ENCODE data around the gene FKBP2.

The FKBP2 gene

GRCh38 chr11:64224151-64224890 lies 16.6 kb upstream of the FKBP2 start:
- H3K36me3 ChIP-seq (ENCODE audit: control insufficient read depth in 2 of 2, insufficient read depth in 1 of 2, low read length in 2 of 2): peaks cover 0 to 26% of the 10 kb centered on the region in 2 experiments; a peak in 1 of 3 replicates
- CTCF ChIA-PET: interaction anchor here (0.6 to 1.7 kb wide), 2 partner anchors 11 to 20 kb away, joined by 3 read pairs; no protein-coding TSS in a partner anchor
- H3K27ac ChIP-seq (ENCODE audit: extremely low read depth, low read depth, low read length): no peak overlapping the region
- H3K9me3 ChIP-seq (ENCODE audit: control insufficient read depth, insufficient read depth, low read depth, low read length): no peaks in the 10 kb centered on the region
- POLR2A ChIA-PET: interaction anchor here (1.0 to 2.1 kb wide), 4 partner anchors 10 to 39 kb away, joined by 3 to 7 read pairs (median 4); partner anchors contain the start of gene STIP1
- TF ChIP-seq, protein P1, sequence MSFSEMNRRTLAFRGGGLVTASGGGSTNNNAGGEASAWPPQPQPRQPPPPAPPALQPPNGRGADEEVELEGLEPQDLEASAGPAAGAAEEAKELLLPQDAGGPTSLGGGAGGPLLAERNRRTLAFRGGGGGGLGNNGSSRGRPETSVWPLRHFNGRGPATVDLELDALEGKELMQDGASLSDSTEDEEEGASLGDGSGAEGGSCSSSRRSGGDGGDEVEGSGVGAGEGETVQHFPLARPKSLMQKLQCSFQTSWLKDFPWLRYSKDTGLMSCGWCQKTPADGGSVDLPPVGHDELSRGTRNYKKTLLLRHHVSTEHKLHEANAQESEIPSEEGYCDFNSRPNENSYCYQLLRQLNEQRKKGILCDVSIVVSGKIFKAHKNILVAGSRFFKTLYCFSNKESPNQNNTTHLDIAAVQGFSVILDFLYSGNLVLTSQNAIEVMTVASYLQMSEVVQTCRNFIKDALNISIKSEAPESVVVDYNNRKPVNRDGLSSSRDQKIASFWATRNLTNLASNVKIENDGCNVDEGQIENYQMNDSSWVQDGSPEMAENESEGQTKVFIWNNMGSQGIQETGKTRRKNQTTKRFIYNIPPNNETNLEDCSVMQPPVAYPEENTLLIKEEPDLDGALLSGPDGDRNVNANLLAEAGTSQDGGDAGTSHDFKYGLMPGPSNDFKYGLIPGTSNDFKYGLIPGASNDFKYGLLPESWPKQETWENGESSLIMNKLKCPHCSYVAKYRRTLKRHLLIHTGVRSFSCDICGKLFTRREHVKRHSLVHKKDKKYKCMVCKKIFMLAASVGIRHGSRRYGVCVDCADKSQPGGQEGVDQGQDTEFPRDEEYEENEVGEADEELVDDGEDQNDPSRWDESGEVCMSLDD (tag by site-specific recombination; IDR thresholded peaks at IDR 0.05): no peak
- TF ChIP-seq ZNF10 (tag by site-specific recombination; IDR thresholded peaks at IDR 0.05): peak; percentile 43; the same call in 1 of the 2 replicates
- no peak overlapping the region for H3K4me3 ChIP-seq (ENCODE audit: low read depth, low read length)
- H3K4me1 ChIP-seq (ENCODE audit: control insufficient read depth, insufficient read depth, low read length): peaks cover 3% of the 10 kb centered on the region; the same call in 1 of the 2 replicates

- H3K36me3 ChIP-seq (ENCODE audit: control insufficient read depth in 2 of 2, insufficient read depth in 1 of 2, low read length in 2 of 2): peaks cover 0 to 26% of the 10 kb centered on the region in 2 experiments; a peak in 1 of 3 replicates
- ChIA-PET POLR2A (interaction anchor here (0.8 to 2.1 kb wide), 4 partner anchors 13 to 92 kb away, joined by 3 to 12 read pairs (median 6); partner anchors contain the start of genes PRDX5 and TRMT112), CTCF (interaction anchor here (0.5 to 1.9 kb wide), 2 partner anchors 20 to 37 kb away, joined by 4 to 10 read pairs; no protein-coding TSS in a partner anchor)
- H3K27ac ChIP-seq (ENCODE audit: extremely low read depth, low read depth, low read length): peak overlapping the region; percentile 52; the same call in 1 of the 2 replicates
- peak overlapping the region; percentile 77 for H3K4me3 ChIP-seq (ENCODE audit: low read depth, low read length)
- peaks cover 3% of the 10 kb centered on the region; the same call in 1 of the 2 replicates for H3K4me1 ChIP-seq (ENCODE audit: control insufficient read depth, insufficient read depth, low read length)
- TF ChIP-seq OSR2 (tag by site-specific recombination; IDR thresholded peaks at IDR 0.05) (no peak), ZNF335 (tag by site-specific recombination; conservative IDR thresholded peaks at IDR 0.05) (peak; percentile 64; the same call in 1 of the 2 replicates), ZBTB48 (tag by site-specific recombination; IDR thresholded peaks at IDR 0.05) (peak; percentile 35; the same call in 1 of the 2 replicates), ZNF530 (tag by site-specific recombination; IDR thresholded peaks at IDR 0.05; ENCODE audit: low read depth) (no peak), ZNF404 (tag by site-specific recombination; IDR thresholded peaks at IDR 0.05) (no peak), ZNF157 (tag by site-specific recombination; IDR thresholded peaks at IDR 0.05) (no peak)
- TF ChIP-seq, protein P2, sequence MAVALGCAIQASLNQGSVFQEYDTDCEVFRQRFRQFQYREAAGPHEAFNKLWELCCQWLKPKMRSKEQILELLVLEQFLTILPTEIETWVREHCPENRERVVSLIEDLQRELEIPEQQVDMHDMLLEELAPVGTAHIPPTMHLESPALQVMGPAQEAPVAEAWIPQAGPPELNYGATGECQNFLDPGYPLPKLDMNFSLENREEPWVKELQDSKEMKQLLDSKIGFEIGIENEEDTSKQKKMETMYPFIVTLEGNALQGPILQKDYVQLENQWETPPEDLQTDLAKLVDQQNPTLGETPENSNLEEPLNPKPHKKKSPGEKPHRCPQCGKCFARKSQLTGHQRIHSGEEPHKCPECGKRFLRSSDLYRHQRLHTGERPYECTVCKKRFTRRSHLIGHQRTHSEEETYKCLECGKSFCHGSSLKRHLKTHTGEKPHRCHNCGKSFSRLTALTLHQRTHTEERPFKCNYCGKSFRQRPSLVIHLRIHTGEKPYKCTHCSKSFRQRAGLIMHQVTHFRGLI (tag by site-specific recombination; IDR thresholded peaks at IDR 0.05): no peak
- H3K9me3 ChIP-seq (ENCODE audit: control insufficient read depth, insufficient read depth, low read depth, low read length): no peaks in the 10 kb centered on the region
Measured at GRCh38 chr11:64224891-64225607, 15.8 kb upstream of the FKBP2 start.

- CTCF ChIA-PET: interaction anchor here (0.5 to 1.9 kb wide), 5 partner anchors 21 to 44 kb away, joined by 3 to 10 read pairs (median 4); no protein-coding TSS in a partner anchor
- H3K4me3 ChIP-seq (ENCODE audit: low read depth, low read length): peak within 1 kb of the TSS; percentile 77
- H3K27ac ChIP-seq (ENCODE audit: extremely low read depth, low read depth, low read length): peak within 1 kb of the TSS; percentile 52; the same call in 1 of the 2 replicates
- peaks cover 0 to 21% of the 10 kb centered on the region in 2 experiments; a peak in 1 of 3 replicates for H3K36me3 ChIP-seq (ENCODE audit: control insufficient read depth in 2 of 2, insufficient read depth in 1 of 2, low read length in 2 of 2)
- H3K4me1 ChIP-seq (ENCODE audit: control insufficient read depth, insufficient read depth, low read length): peaks cover 3% of the 10 kb centered on the region; the same call in 1 of the 2 replicates
- POLR2A ChIA-PET: interaction anchor here (0.7 to 3.5 kb wide), 20 partner anchors 9 to 553 kb away, joined by 3 to 29 read pairs (median 5); partner anchors contain the start of genes ESRRA, FKBP2, PLCB3 and PPP1R14B
- H3K9me3 ChIP-seq (ENCODE audit: control insufficient read depth, insufficient read depth, low read depth, low read length): no peaks in the 10 kb centered on the region
- TF ChIP-seq, protein P3, sequence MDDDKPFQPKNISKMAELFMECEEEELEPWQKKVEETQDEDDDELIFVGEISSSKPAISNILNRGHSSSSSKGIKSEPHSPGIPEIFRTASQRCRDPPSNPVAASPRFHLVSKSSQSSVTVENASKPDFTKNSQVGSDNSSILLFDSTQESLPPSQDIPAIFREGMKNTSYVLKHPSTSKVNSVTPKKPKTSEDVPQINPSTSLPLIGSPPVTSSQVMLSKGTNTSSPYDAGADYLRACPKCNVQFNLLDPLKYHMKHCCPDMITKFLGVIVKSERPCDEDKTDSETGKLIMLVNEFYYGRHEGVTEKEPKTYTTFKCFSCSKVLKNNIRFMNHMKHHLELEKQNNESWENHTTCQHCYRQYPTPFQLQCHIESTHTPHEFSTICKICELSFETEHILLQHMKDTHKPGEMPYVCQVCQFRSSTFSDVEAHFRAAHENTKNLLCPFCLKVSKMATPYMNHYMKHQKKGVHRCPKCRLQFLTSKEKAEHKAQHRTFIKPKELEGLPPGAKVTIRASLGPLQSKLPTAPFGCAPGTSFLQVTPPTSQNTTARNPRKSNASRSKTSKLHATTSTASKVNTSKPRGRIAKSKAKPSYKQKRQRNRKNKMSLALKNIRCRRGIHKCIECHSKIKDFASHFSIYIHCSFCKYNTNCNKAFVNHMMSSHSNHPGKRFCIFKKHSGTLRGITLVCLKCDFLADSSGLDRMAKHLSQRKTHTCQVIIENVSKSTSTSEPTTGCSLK (tag by site-specific recombination; IDR thresholded peaks at IDR 0.05): no peak
- TF ChIP-seq HIC1 (tag by site-specific recombination; IDR thresholded peaks at IDR 0.05) (peak; percentile 70; the same call in 1 of the 2 replicates), ZNF335 (tag by site-specific recombination; conservative IDR thresholded peaks at IDR 0.05) (peak; percentile 68), ZNF600 (tag by site-specific recombination; IDR thresholded peaks at IDR 0.05) (peak; percentile 64; the same call in 1 of the 2 replicates)
- TF ChIP-seq, protein P4, sequence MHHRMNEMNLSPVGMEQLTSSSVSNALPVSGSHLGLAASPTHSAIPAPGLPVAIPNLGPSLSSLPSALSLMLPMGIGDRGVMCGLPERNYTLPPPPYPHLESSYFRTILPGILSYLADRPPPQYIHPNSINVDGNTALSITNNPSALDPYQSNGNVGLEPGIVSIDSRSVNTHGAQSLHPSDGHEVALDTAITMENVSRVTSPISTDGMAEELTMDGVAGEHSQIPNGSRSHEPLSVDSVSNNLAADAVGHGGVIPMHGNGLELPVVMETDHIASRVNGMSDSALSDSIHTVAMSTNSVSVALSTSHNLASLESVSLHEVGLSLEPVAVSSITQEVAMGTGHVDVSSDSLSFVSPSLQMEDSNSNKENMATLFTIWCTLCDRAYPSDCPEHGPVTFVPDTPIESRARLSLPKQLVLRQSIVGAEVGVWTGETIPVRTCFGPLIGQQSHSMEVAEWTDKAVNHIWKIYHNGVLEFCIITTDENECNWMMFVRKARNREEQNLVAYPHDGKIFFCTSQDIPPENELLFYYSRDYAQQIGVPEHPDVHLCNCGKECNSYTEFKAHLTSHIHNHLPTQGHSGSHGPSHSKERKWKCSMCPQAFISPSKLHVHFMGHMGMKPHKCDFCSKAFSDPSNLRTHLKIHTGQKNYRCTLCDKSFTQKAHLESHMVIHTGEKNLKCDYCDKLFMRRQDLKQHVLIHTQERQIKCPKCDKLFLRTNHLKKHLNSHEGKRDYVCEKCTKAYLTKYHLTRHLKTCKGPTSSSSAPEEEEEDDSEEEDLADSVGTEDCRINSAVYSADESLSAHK (tag by site-specific recombination; IDR thresholded peaks at IDR 0.05): no peak
Measured at GRCh38 chr11:64225608-64226506, 15.0 kb upstream of the FKBP2 start, which contains the start of the genes NUDT22 and TRPT1. NUDT22 (plus strand) TSS chr11:64226274; CDS start chr11:64226653, 379 bp downstream. TRPT1 (minus strand) TSS chr11:64226186; CDS start chr11:64225860, 326 bp downstream.
